Measurements from ENCODE around the gene MS4A6A.

Gene MS4A6A

DNA sequence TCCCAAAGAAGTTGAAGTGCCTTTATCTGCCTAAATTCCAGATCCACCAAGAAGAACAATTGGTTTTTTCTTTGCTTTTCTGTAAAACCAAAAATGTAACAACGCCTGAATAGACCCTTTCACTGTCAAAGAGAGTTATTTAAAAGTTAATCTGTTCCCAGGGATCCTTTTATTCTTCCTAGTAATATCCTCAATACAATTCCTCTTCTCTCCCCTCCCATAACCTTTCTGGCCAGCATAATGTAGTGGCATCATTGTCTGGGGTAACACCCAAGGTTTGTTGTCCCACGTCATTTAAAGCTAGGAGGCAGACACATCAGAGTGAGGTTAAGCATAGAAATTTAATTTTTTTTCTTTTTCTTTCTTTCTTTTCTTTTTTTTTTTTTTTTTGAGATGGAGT, 54.5 kb downstream of the MS4A6A start:
- no peak for FAIRE-seq

DNA sequence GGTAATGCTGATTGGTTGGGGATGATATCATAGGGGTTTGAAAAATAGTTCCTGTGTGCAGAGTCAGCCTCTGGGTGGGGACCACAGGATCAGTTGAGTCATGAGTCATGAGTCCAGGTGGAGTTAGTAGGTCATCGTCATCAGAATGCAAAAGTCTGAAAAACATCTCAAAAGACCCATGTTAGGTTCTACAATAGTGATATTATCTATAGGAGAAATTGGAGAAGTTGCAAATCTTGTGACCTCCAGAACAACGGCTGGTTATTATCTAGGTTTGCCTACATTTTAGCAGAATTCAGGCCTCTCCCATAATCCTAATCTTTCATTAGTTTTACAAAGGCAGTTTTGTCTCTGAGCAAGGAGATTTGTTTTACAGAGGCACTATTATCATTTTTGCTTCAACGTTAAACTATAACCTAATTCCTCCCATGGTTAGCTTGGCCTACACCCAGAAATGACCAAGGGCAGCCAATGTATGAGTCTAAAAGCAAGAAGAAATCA, 55.5 kb downstream of the MS4A6A start:
- no peak for FAIRE-seq

DNA sequence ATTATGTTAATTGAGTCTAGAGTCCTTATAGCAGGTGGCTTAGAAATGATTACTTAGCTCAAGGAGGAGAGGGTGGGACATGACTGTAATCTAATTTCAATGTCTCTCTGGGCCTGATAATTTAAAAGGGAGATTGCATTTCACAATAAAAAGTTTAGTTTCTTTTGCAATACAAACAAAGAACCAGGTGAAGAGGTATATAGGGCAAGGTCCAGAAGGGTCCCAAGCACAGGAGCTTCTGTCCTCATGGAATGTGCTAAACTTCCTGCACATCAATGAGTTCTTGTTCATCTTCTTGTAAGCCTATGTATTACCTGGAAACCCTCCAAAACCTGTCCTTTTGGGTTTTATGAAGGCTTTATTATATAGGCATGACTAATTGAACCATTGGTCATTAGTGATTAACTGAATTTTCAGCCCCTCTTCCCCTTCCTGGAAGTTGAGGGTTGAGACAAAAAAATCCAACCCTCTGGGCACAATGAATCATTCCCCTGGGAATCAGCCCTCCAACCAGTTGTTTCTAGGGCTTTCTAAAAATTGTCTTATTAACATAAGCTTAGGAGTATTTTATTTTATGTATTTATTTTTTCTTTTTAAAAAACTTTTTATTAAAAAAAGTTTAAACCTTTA, 56.8 kb downstream of the MS4A6A start:
- FAIRE-seq = peak; percentile 33

DNA sequence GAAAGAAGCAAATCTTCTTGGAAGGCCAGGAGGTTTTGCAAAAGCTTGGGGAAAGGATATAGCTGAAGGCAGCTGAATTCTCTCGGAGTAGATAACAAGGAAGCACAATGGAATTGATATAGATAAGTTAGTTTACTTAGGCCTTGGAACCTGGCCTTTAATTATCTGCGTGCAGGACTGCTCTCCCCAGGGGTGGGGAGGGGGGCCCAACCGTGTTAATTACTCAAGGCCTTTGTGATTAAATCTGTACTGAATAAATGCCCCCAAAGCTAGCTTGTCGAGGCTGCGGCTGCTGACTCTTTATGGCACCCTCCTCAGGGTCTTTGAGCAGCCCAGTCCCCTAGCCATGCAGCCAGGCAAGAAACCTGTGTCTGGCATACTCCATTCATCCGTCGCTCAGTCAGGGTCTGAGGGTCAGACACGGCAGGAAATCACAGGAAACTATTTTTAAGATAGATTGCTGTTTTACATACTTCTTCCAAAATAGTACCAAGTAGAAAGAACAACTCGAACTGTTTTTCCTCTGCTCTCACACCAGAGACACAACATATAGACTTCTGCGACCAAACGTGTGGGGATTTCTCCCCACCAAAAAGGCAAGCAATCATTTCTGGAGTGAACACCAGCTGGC, 58.0 kb downstream of the MS4A6A start:
- no peak for FAIRE-seq
